ENCODE measurements around the gene SLC47A2.

- TF ChIP-seq CTCF (optimal IDR thresholded peaks at IDR 0.05 in 1 of 3, IDR thresholded peaks at IDR 0.05 in 1 of 3, conservative IDR thresholded peaks at IDR 0.05 in 1 of 3; ENCODE audit: extremely low read depth in 1 of 3, insufficient read depth in 2 of 3, low read length in 3 of 3): no peak
- no peak for TF ChIP-seq EZH2 (IDR thresholded peaks at IDR 0.05; ENCODE audit: low read length)
These were observed 12.4 kb downstream of the SLC47A2 start for GRCh38 chr17:19703828-19704613.
